CD14-positive monocyte (primary cell): ENCODE results near the gene MIDN. TPM values are rescaled to one million over a fixed set of nuclear protein-coding genes. Genes with fewer than 3 reads are reported as not detected.

ENCODE experiments used
- DNase-seq, 3 donors: peaks; one replicate each; pipeline ENCODE4 v3.0.0-alpha.2; 2011 to 2022
- H2AFZ ChIP-seq: 2 replicates; pipeline ENCODE4 v1.6.0; 2012; ENCODE audit warnings: mild to moderate bottlenecking, low read depth, low read length, inconsistent platforms; ENCODE audit not compliant: insufficient read depth, poor library complexity, severe bottlenecking
- H3K27ac ChIP-seq, 2 donors: 1 replicate in 1 of 2; 2 replicates in 1 of 2; pipeline ENCODE4 v1.5.1; 2012 to 2013; ENCODE audit warnings: low read length in 2 of 2, control low read depth in 1 of 2, inconsistent platforms in 1 of 2, low read depth in 1 of 2, mild to moderate bottlenecking in 1 of 2
- H3K27me3 ChIP-seq, 2 donors: one replicate each; pipeline versions ENCODE4 v1.6.0 to v1.6.1; 2011 to 2013; ENCODE audit warnings: low read length in 2 of 2; ENCODE audit not compliant: control insufficient read depth in 2 of 2, insufficient read depth in 2 of 2
- H3K36me3 ChIP-seq, 2 donors: replicated peaks in 1 of 2; 1 replicate in 1 of 2; 2 replicates in 1 of 2; pipeline versions ENCODE4 v1.5.1 to v1.6.1; 2012 to 2013; ENCODE audit warnings: low read length in 2 of 2, control low read depth in 1 of 2, inconsistent platforms in 1 of 2, mild to moderate bottlenecking in 1 of 2; ENCODE audit not compliant: insufficient read depth in 2 of 2, control insufficient read depth in 1 of 2
- H3K4me1 ChIP-seq, 2 donors: 1 replicate in 1 of 2; 2 replicates in 1 of 2; pipeline versions ENCODE4 v1.5.1 to v1.6.1; 2012 to 2013; ENCODE audit warnings: low read length in 2 of 2, control low read depth in 1 of 2, inconsistent platforms in 1 of 2, mild to moderate bottlenecking in 1 of 2, moderate library complexity in 1 of 2; ENCODE audit not compliant: insufficient read depth in 2 of 2, control insufficient read depth in 1 of 2
- H3K4me2 ChIP-seq: replicated peaks from 2 replicates; pipeline ENCODE3; 2012; ENCODE audit warnings: low read length, moderate library complexity, mild to moderate bottlenecking; ENCODE audit not compliant: poor library complexity, severe bottlenecking; ENCODE audit errors: extremely low read depth
- H3K4me3 ChIP-seq, 3 experiments: fragments of 200-600 bp in 1 of 3; sonication (generic) in 1 of 3; replicated peaks in 1 of 3; 1 replicate in 2 of 3; 2 replicates in 1 of 3; pipeline ENCODE4 v1.5.1; 2011 to 2013; ENCODE audit warnings: low read length in 3 of 3, mild to moderate bottlenecking in 3 of 3, control low read depth in 2 of 3, low read depth in 2 of 3, inconsistent platforms in 1 of 3, moderate library complexity in 1 of 3
- H3K79me2 ChIP-seq: 2 replicates; pipeline ENCODE4 v1.6.0; 2012; ENCODE audit warnings: mild to moderate bottlenecking, control low read depth, inconsistent platforms, low read length, moderate library complexity; ENCODE audit not compliant: insufficient read depth
- H3K9ac ChIP-seq: 2 replicates; pipeline ENCODE4 v1.6.0; 2017; ENCODE audit warnings: low read length, mild to moderate bottlenecking; ENCODE audit not compliant: insufficient read depth, poor library complexity, severe bottlenecking
- H3K9me3 ChIP-seq, 2 donors: replicated peaks in 1 of 2; 1 replicate in 1 of 2; 2 replicates in 1 of 2; pipeline versions ENCODE4 v1.5.1 to v1.6.1; 2012 to 2013; ENCODE audit warnings: low read length in 2 of 2, control low read depth in 1 of 2; ENCODE audit not compliant: control insufficient read depth in 1 of 2, insufficient read depth in 1 of 2
- H4K20me1 ChIP-seq: 2 replicates; pipeline ENCODE4 v1.6.0; 2012; ENCODE audit warnings: mild to moderate bottlenecking, low read length, control low read depth, moderate library complexity; ENCODE audit not compliant: insufficient read depth
- H3K27ac Mint-ChIP-seq, 7 donors: one replicate each; pipeline ENCODE4 v1.8.0; 2020; ENCODE audit warnings: mild to moderate bottlenecking in 7 of 7, mixed read lengths in 7 of 7, moderate library complexity in 6 of 7, inconsistent platforms in 2 of 7
- H3K27me3 Mint-ChIP-seq, 3 donors: one replicate each; pipeline ENCODE4 v1.8.0; 2021 to 2022; ENCODE audit warnings: low read depth in 3 of 3, mild to moderate bottlenecking in 3 of 3, mixed read lengths in 3 of 3, moderate library complexity in 3 of 3, inconsistent platforms in 1 of 3
- H3K36me3 Mint-ChIP-seq, 2 donors: one replicate each; pipeline ENCODE4 v1.8.0; 2020; ENCODE audit warnings: mixed read lengths in 2 of 2, inconsistent platforms in 1 of 2, mild to moderate bottlenecking in 1 of 2
- H3K4me1 Mint-ChIP-seq: one replicate; pipeline ENCODE4 v1.8.0; 2020; ENCODE audit warnings: mild to moderate bottlenecking, mixed read lengths
- H3K4me3 Mint-ChIP-seq, 2 donors: one replicate each; pipeline ENCODE4 v1.8.0; 2020; ENCODE audit warnings: mild to moderate bottlenecking in 2 of 2, mixed read lengths in 2 of 2, moderate library complexity in 1 of 2
- H3K9me3 Mint-ChIP-seq, 7 donors: one replicate each; pipeline ENCODE4 v1.8.0; 2020 to 2022; ENCODE audit warnings: mixed read lengths in 7 of 7, mild to moderate bottlenecking in 6 of 7, moderate library complexity in 6 of 7, inconsistent platforms in 2 of 7
- WGBS: methylation state at CpG from one replicate; pipeline ENCODE4 v1.1.5; 2013; ENCODE audit warnings: missing lambda C conversion rate; ENCODE audit not compliant: insufficient coverage; 5-methylcytosine and 5-hydroxymethylcytosine counted together
- intact Hi-C, 2 donors: fragments of 100-400 bp; cut with micrococcal nuclease; formaldehyde crosslinking; loops; one replicate each; pipeline versions ENCODE4 v1.15.0 to v1.15.1; 2023
- polyA plus RNA-seq, 3 donors: library from polyadenylated mRNA; depleted of rRNA in 1 of 3; unstranded in 2 of 3; stranded (reverse) in 1 of 3; fragments of 300-500 nt in 2 of 3; fragments of >200 nt in 1 of 3; fragmentation: Illumina TruSeq in 2 of 3; gene quantifications; 1 replicate in 2 of 3; 2 replicates in 1 of 3; pipeline ENCODE4 v1.2.3, GENCODE V29; 2012 to 2021
- TF ChIP-seq, protein P1 (sequence below): fragments of 200-600 bp; IDR thresholded peaks from one replicate; pipeline ENCODE4 v1.8.0; 2022; ENCODE audit warnings: antibody characterized with exemption, mild to moderate bottlenecking

MIDN gene
- polyA plus RNA-seq, 3 donors, result 5.6 to 301 (median 11.0) TPM

DNA sequence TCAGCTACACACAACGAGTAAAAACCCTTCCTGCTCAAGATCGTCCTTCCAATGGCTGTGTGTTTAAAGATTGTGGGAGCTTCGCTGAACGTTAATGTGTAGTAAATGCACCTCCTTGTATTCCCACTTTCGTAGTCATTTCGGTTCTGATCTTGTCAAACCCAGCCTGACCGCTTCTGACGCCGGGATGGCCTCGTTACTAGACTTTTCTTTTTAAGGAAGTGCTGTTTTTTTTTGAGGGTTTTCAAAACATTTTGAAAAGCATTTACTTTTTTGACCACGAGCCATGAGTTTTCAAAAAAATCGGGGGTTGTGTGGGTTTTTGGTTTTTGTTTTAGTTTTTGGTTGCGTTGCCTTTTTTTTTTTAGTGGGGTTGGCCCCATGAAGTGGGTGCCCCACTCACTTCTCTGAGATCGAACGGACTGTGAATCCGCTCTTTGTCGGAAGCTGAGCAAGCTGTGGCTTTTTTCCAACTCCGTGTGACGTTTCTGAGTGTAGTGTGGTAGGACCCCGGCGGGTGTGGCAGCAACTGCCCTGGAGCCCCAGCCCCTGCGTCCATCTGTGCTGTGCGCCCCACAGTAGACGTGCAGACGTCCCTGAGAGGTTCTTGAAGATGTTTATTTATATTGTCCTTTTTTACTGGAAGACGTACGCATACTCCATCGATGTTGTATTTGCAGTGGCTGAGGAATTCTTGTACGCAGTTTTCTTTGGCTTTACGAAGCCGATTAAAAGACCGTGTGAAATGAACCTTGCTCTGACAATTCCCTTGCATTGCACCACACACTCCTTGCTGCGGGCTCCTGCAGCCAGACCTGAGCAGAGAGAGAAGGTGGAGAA lies 24.3 kb downstream of the MIDN start:
- peaks cover 72% of the 10 kb centered on the region for H3K79me2 ChIP-seq

More for the DNA sequence above, 24.3 kb downstream of the MIDN start:
- Histone ChIP-seq H3K9me3 (no peaks in the 10 kb centered on the region), H3K4me2 (peak overlapping the region; percentile 100), H3K9ac (no peak overlapping the region), H2AFZ (no peak overlapping the region), H3K36me3 (peaks cover 40 to 46% of the 10 kb centered on the region in 2 donors), H4K20me1 (peaks cover 78% of the 10 kb centered on the region), H3K27ac (peak overlapping the region; percentile 44 to 85), H3K4me3 (peak overlapping the region in 1 of 3 experiments; percentile 98), H3K27me3 (peaks cover 0 to 1% of the 10 kb centered on the region in 2 donors), H3K4me1 (peaks cover 78 to 89% of the 10 kb centered on the region in 2 donors)
- Mint-ChIP-seq H3K4me1 (peaks cover 68% of the 10 kb centered on the region), H3K9me3 (peaks cover 0 to 2% (median 0%) of the 10 kb centered on the region in 7 donors), H3K36me3 (peaks cover 36 to 55% of the 10 kb centered on the region in 2 donors), H3K27ac (peak overlapping the region; percentile 82 to 93 (median 84)), H3K27me3 (peaks cover 0 to 3% (median 3%) of the 10 kb centered on the region in 3 donors), H3K4me3 (peak overlapping the region; percentile 15 to 45)
- 67% methylated on average over 14 of the region's 33 CpGs for WGBS
- DNase-seq, result no peak
- TF ChIP-seq, protein P1, sequence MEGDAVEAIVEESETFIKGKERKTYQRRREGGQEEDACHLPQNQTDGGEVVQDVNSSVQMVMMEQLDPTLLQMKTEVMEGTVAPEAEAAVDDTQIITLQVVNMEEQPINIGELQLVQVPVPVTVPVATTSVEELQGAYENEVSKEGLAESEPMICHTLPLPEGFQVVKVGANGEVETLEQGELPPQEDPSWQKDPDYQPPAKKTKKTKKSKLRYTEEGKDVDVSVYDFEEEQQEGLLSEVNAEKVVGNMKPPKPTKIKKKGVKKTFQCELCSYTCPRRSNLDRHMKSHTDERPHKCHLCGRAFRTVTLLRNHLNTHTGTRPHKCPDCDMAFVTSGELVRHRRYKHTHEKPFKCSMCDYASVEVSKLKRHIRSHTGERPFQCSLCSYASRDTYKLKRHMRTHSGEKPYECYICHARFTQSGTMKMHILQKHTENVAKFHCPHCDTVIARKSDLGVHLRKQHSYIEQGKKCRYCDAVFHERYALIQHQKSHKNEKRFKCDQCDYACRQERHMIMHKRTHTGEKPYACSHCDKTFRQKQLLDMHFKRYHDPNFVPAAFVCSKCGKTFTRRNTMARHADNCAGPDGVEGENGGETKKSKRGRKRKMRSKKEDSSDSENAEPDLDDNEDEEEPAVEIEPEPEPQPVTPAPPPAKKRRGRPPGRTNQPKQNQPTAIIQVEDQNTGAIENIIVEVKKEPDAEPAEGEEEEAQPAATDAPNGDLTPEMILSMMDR, result no peak
- intact Hi-C loops, result no loop called here
